Epithelial cell of esophagus (primary cell): ENCODE measurements around the gene ZFR.
"Not testable (repeated sequence)": the region's sequence is repeated elsewhere in the genome, so short reads cannot be mapped to it uniquely, and the experiment has no call there.

ENCODE experiments used
- DNase-seq: peaks from one replicate; pipeline ENCODE4 v3.0.0; 2010; ENCODE audit warnings: low read depth
- H3K4me3 ChIP-seq: 2 replicates; pipeline ENCODE4 v1.5.1; 2011; ENCODE audit warnings: mild to moderate bottlenecking, low read length, control low read depth
- CTCF ChIP-seq: IDR thresholded peaks from 2 replicates; pipeline ENCODE4 v1.5.1; 2011; ENCODE audit warnings: low read depth, mild to moderate bottlenecking, low read length, control low read depth, inconsistent platforms; ENCODE audit not compliant: insufficient read depth; ENCODE audit errors: missing control alignments

Gene ZFR

GRCh38 chr5:32384621-32385020 is 59.9 kb downstream of the ZFR start:
- DNase-seq: no peak
- TF ChIP-seq CTCF: no peak
- no peak overlapping the region for H3K4me3 ChIP-seq

- TF ChIP-seq CTCF: no peak
- DNase-seq: no peak
- H3K4me3 ChIP-seq: no peak overlapping the region
Measured at GRCh38 chr5:32383586-32383985, 61.0 kb downstream of the ZFR start.

GRCh38 chr5:32383065-32383464 is 61.5 kb downstream of the ZFR start:
- H3K4me3 ChIP-seq: no peak overlapping the region
- DNase-seq: no peak
- no peak for TF ChIP-seq CTCF

- H3K4me3 ChIP-seq: no peak overlapping the region
- TF ChIP-seq CTCF: no peak
- no peak for DNase-seq
Measured at GRCh38 chr5:32379421-32379820, 65.1 kb downstream of the ZFR start.

GRCh38 chr5:32378966-32379365 is 65.6 kb downstream of the ZFR start:
- H3K4me3 ChIP-seq: no peak overlapping the region
- no peak for DNase-seq
- no peak for TF ChIP-seq CTCF

GRCh38 chr5:32369542-32370155 is 74.9 kb downstream of the ZFR start:
- TF ChIP-seq CTCF: no peak
- no peak for DNase-seq
- no peak overlapping the region for H3K4me3 ChIP-seq

- no peak for TF ChIP-seq CTCF
- H3K4me3 ChIP-seq: no peak overlapping the region
- DNase-seq: no peak
Measured at GRCh38 chr5:32369032-32369431, 75.5 kb downstream of the ZFR start.

- not testable (repeated sequence) for DNase-seq, H3K4me3 ChIP-seq
Measured at GRCh38 chr5:32367271-32367670, 77.3 kb downstream of the ZFR start.
